K562 treated with DMSO at 1 percent for 48 hours (cell line): ENCODE results near the gene HRH3. TPM values are rescaled to one million over a fixed set of nuclear protein-coding genes. Genes with fewer than 3 reads are reported as not detected.

Source experiments
- total RNA-seq: library from RNA; unstranded; fragments of 300-600 nt; gene quantifications from 2 replicates; pipeline ENCODE4 v1.2.3, GENCODE V29; 2022; ENCODE audit warnings: low replicate concordance; ENCODE audit errors: extremely low read depth

HRH3 gene
- not detected in 2 replicates for total RNA-seq

GRCh38 chr20:62219992-62220665, at the start of gene HRH3:
TSS of gene HRH3 (minus strand) at chr20:62220278. CDS start at chr20:62219970, 308 bp downstream.

GRCh38 chr20:62237801-62238568, 17.9 kb upstream of the HRH3 start, which contains the start of gene OSBPL2:
TSS of gene OSBPL2 (plus strand) at chr20:62238521. CDS start at chr20:62256185, 17,664 bp downstream.

GRCh38 chr20:62182469-62183425, 37.3 kb downstream of the HRH3 start, which contains the start of gene MTG2:
TSS of gene MTG2 (plus strand) at chr20:62183028. CDS start at chr20:62193421, 10,393 bp downstream.

Other genes with a start within 250 kb of the HRH3 start
- gene TAF4, start 154.4 kb downstream of the HRH3 start, total RNA-seq: not detected in 2 replicates
- not detected in 2 replicates for gene LSM14B, start 97.8 kb downstream of the HRH3 start, total RNA-seq
- 514 TPM in 1 of 2 replicates, not detected in the other for gene PSMA7, start 76.9 kb downstream of the HRH3 start, total RNA-seq
- not detected in 2 replicates for gene SS18L1, start 76.5 kb downstream of the HRH3 start, total RNA-seq
- not detected in 2 replicates for gene MTG2, start 37.2 kb downstream of the HRH3 start, total RNA-seq
- gene OSBPL2, start 18.2 kb upstream of the HRH3 start, total RNA-seq: not detected in 2 replicates
- gene ADRM1, start 82.7 kb upstream of the HRH3 start, total RNA-seq: 328 TPM in 1 of 2 replicates, not detected in the other
- 55.7 TPM in 1 of 2 replicates, not detected in the other for gene LAMA5, start 147.0 kb upstream of the HRH3 start, total RNA-seq
- gene RPS21, start 166.8 kb upstream of the HRH3 start, total RNA-seq: 8,738 TPM in 1 of 2 replicates, not detected in the other
- not detected in 2 replicates for gene CABLES2, start 187.0 kb upstream of the HRH3 start, total RNA-seq
- gene RBBP8NL, start 207.3 kb upstream of the HRH3 start, total RNA-seq: not detected in 2 replicates